HepG2 (cell line): ENCODE results near the gene UBAC1. TPM values are rescaled to one million over a fixed set of nuclear protein-coding genes. Genes with fewer than 3 reads are reported as not detected.
A peak's percentile ranks its signal among the peaks of the same experiment; 100 is the strongest.

Experiments
- CEBPG ChIP-seq: IDR thresholded peaks from 2 replicates; pipeline ENCODE4 v1.6.1; 2016
- EHMT2 ChIP-seq: fragments of 200-600 bp; sonication (generic); IDR thresholded peaks from 2 replicates; pipeline ENCODE4 v1.7.0; 2017; ENCODE audit warnings: antibody characterized with exemption, low read depth, low read length, borderline replicate concordance
- FLYWCH1 ChIP-seq: sonication (generic); formaldehyde crosslinking; IDR thresholded peaks from 2 replicates; pipeline ENCODE4 v1.8.1; 2023; ENCODE audit warnings: mild to moderate bottlenecking, missing genetic modification reagents
- SALL1 ChIP-seq: sonication (generic); formaldehyde crosslinking; IDR thresholded peaks from 2 replicates; pipeline ENCODE4 v1.8.0; 2022; ENCODE audit warnings: mild to moderate bottlenecking, missing genetic modification reagents
- SCMH1 ChIP-seq: sonication (generic); formaldehyde crosslinking; IDR thresholded peaks from 2 replicates; pipeline ENCODE4 v1.9.0; 2021; ENCODE audit warnings: missing genetic modification reagents, mild to moderate bottlenecking, borderline replicate concordance
- ZNF260 ChIP-seq: sonication (generic); formaldehyde crosslinking; IDR thresholded peaks from 2 replicates; pipeline ENCODE4 v1.4.0; 2020; ENCODE audit warnings: missing genetic modification reagents, low read depth, mild to moderate bottlenecking, borderline replicate concordance
- ZNF33B ChIP-seq: sonication (generic); formaldehyde crosslinking; IDR thresholded peaks from 2 replicates; pipeline ENCODE4 v1.5.1; 2020; ENCODE audit warnings: mild to moderate bottlenecking, missing genetic modification reagents
- ZNF782 ChIP-seq: sonication (generic); formaldehyde crosslinking; IDR thresholded peaks from 2 replicates; pipeline ENCODE4 v1.4.0; 2020; ENCODE audit warnings: missing genetic modification reagents, mild to moderate bottlenecking, borderline replicate concordance
- polyA plus RNA-seq, 8 experiments: library from polyadenylated mRNA; depleted of rRNA in 3 of 8; stranded (reverse) in 7 of 8; unstranded in 1 of 8; fragments of >200 nt; fragmentation: Illumina TruSeq in 4 of 8; extraction: Trizol in 4 of 8; gene quantifications; 2 replicates each; pipeline versions ENCODE4 v1.2.1 to v1.2.3, GENCODE V29; 2011 to 2016; ENCODE audit warnings: low read depth in 4 of 8, missing spikeins in 1 of 8, mixed read lengths in 1 of 8; ENCODE audit not compliant: insufficient read depth in 1 of 8
- total RNA-seq, 5 experiments: library from RNA; depleted of rRNA; stranded (reverse); fragments of >200 nt; fragmentation: Illumina TruSeq; extraction: Trizol; gene quantifications; 2 replicates each; pipeline ENCODE4 v1.2.3, GENCODE V29; 2016; ENCODE audit warnings: low read depth in 1 of 5
- TF ChIP-seq, protein P1 (sequence below): IDR thresholded peaks from 2 replicates; pipeline ENCODE4 v1.6.1; 2012; ENCODE audit warnings: low read length, improper control_type of control experiment
- TF ChIP-seq, protein P2 (sequence below): sonication (generic); formaldehyde crosslinking; conservative IDR thresholded peaks from 2 replicates; pipeline ENCODE4 v1.8.1; 2023; ENCODE audit warnings: missing genetic modification reagents
- TF ChIP-seq, protein P3 (sequence below): sonication (generic); formaldehyde crosslinking; IDR thresholded peaks from 2 replicates; pipeline ENCODE4 v1.5.0; 2020; ENCODE audit warnings: missing genetic modification reagents
- TF ChIP-seq, protein P4 (sequence below): sonication (generic); formaldehyde crosslinking; IDR thresholded peaks from 2 replicates; pipeline ENCODE4 v1.4.0; 2020; ENCODE audit warnings: mild to moderate bottlenecking, missing genetic modification reagents

UBAC1 gene
- total and polyA plus RNA-seq, 2 of the 13 experiments (the other 11 are each of a cell fraction or from before 2014, with no cell fraction given), result 32.2 to 34.1 TPM

DNA sequence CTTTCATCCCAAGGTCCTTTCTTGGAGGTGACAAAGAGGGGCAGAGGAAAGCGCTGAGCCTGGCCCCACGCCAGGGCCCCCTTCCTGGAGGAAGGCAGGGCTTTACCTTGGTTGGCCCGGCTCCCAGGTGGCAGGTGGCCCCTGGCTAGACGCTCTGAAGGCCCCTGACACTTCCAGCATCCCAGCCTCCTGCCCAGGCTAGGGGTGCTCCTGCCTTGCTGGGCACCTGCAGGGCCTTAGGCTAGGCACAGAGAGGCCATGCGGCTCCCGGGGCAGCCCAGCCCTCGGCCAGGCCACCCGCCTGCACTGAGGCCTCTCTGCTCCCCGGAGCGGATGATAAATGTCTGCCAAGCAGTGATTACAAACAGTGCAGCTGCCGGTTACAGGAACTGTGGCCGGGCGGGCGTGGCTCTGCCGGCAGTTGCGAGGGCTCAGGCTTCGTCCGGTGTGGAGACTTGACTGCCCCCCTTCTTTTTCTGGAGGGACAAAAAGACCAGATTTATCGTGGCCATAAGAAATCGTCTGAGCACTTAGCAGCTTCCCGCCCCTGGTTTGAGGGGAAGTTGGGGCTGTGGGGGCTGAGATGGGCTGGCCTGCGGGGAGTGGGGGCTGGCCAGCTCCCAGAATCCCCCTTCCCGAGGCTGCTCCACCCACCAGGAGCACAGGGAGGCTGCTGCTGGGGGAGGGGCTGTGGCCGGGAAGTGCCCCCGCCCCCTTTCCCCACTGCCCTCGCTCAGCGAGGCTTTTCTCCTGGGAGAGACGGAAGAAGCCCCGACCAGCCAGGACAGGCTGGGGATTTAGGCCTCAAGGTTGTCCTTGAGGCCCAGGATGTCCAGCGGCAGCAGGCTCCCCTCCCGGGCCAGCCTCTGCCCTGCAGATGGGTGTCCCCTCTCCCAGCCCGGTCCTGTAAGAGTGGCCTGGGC lies 31.6 kb upstream of the UBAC1 start (continued):
- TF ChIP-seq, protein P1, sequence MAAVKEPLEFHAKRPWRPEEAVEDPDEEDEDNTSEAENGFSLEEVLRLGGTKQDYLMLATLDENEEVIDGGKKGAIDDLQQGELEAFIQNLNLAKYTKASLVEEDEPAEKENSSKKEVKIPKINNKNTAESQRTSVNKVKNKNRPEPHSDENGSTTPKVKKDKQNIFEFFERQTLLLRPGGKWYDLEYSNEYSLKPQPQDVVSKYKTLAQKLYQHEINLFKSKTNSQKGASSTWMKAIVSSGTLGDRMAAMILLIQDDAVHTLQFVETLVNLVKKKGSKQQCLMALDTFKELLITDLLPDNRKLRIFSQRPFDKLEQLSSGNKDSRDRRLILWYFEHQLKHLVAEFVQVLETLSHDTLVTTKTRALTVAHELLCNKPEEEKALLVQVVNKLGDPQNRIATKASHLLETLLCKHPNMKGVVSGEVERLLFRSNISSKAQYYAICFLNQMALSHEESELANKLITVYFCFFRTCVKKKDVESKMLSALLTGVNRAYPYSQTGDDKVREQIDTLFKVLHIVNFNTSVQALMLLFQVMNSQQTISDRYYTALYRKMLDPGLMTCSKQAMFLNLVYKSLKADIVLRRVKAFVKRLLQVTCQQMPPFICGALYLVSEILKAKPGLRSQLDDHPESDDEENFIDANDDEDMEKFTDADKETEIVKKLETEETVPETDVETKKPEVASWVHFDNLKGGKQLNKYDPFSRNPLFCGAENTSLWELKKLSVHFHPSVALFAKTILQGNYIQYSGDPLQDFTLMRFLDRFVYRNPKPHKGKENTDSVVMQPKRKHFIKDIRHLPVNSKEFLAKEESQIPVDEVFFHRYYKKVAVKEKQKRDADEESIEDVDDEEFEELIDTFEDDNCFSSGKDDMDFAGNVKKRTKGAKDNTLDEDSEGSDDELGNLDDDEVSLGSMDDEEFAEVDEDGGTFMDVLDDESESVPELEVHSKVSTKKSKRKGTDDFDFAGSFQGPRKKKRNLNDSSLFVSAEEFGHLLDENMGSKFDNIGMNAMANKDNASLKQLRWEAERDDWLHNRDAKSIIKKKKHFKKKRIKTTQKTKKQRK, result no peak
- 0 out of 2 replicates have a peak, but pooled peaks have one; percentile 60 for TF ChIP-seq ZNF782
- TF ChIP-seq, protein P2, sequence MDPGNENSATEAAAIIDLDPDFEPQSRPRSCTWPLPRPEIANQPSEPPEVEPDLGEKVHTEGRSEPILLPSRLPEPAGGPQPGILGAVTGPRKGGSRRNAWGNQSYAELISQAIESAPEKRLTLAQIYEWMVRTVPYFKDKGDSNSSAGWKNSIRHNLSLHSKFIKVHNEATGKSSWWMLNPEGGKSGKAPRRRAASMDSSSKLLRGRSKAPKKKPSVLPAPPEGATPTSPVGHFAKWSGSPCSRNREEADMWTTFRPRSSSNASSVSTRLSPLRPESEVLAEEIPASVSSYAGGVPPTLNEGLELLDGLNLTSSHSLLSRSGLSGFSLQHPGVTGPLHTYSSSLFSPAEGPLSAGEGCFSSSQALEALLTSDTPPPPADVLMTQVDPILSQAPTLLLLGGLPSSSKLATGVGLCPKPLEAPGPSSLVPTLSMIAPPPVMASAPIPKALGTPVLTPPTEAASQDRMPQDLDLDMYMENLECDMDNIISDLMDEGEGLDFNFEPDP, result no peak
- TF ChIP-seq, protein P3, sequence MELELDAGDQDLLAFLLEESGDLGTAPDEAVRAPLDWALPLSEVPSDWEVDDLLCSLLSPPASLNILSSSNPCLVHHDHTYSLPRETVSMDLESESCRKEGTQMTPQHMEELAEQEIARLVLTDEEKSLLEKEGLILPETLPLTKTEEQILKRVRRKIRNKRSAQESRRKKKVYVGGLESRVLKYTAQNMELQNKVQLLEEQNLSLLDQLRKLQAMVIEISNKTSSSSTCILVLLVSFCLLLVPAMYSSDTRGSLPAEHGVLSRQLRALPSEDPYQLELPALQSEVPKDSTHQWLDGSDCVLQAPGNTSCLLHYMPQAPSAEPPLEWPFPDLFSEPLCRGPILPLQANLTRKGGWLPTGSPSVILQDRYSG (CRISPR knock-in tag), result no peak
- no peak for TF ChIP-seq SCMH1 (CRISPR knock-in tag)
- TF ChIP-seq CEBPG (CRISPR knock-in tag), result peak; percentile 53
- no peak for TF ChIP-seq FLYWCH1
- no peak for TF ChIP-seq ZNF260 (CRISPR knock-in tag)
- TF ChIP-seq, protein P4, sequence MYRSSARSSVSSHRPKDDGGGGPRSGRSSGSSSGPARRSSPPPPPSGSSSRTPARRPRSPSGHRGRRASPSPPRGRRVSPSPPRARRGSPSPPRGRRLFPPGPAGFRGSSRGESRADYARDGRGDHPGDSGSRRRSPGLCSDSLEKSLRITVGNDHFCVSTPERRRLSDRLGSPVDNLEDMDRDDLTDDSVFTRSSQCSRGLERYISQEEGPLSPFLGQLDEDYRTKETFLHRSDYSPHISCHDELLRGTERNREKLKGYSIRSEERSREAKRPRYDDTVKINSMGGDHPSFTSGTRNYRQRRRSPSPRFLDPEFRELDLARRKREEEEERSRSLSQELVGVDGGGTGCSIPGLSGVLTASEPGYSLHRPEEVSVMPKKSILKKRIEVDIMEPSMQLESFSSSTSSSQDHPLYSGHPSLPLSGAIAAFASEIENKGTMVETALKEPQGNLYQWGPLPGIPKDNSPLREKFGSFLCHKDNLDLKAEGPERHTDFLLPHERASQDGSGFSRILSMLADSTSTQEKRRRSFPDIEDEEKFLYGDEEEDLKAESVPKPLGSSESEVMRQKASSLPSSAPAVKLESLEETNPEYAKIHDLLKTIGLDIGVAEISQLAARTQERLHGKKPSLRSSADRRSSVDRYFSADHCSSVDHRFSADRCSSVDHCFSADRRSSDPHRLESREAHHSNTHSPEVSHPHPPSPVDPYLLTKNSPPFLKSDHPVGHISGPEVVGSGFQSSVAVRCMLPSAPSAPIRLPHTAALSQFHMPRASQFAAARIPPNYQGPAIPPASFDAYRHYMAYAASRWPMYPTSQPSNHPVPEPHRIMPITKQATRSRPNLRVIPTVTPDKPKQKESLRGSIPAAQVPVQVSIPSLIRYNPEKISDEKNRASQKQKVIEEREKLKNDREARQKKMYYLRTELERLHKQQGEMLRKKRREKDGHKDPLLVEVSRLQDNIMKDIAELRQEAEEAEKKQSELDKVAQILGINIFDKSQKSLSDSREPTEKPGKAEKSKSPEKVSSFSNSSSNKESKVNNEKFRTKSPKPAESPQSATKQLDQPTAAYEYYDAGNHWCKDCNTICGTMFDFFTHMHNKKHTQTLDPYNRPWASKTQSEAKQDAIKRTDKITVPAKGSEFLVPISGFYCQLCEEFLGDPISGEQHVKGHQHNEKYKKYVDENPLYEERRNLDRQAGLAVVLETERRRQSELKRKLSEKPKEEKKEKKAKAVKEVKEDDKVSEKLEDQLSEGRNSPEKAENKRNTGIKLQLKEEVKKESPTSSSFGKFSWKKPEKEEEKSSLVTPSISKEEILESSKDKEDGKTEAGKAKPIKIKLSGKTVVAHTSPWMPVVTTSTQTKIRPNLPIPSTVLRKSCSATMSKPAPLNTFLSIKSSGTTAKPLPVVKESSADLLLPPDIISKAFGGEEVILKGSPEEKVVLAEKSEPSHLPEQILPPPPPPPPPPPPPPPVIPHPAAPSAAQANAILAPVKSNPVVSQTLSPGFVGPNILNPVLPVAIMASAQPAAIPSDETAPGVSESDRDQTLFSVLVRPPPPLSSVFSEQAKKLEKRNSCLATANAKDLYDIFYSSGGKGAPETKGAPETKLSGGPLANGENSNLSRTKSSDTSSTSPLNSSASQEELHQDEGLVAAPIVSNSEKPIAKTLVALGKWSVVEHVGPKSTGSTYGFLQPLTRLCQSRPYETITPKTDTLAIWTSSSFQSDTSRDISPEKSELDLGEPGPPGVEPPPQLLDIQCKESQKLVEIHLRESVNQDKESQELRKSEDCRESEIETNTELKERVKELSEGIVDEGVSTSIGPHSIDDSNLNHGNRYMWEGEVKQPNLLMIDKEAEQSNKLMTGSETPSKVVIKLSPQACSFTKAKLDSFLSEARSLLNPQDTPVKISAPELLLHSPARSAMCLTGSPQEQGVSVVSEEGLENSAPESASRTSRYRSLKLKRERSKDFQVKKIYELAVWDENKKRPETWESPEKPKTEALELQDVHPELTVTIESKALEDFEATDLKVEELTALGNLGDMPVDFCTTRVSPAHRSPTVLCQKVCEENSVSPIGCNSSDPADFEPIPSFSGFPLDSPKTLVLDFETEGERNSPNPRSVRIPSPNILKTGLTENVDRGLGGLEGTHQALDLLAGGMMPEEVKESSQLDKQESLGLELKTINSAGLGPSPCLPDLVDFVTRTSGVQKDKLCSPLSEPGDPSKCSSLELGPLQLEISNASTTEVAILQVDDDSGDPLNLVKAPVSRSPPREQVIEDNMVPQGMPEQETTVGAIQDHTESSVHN, result no peak
- no peak for TF ChIP-seq ZNF33B
- peak; percentile 21; the same call in 1 of the 2 replicates for TF ChIP-seq SALL1
- TF ChIP-seq EHMT2, result no peak
